ENCODE data around the gene PCDHGA7.
"Not testable (repeated sequence)": the region's sequence is repeated elsewhere in the genome, so short reads cannot be mapped to it uniquely, and the experiment has no call there.

PCDHGA7 gene

GRCh38 chr5:141382469-141383294, at the start of gene PCDHGA7:
TSS of gene PCDHGA7 (plus strand) at chr5:141382742. CDS start at chr5:141382900, 158 bp downstream.
- in situ Hi-C loops (cut with MboI; ENCODE audit: low sequenced_read_pairs), result no loop called here

GRCh38 chr5:141338538-141339306, 43.8 kb upstream of the PCDHGA7 start, which contains the start of gene PCDHGA2:
TSS of gene PCDHGA2 (plus strand) at chr5:141338760.
- in situ Hi-C loops (cut with MboI; ENCODE audit: low sequenced_read_pairs), result no loop called here

GRCh38 chr5:141340781-141341354, 41.7 kb upstream of the PCDHGA7 start:
- in situ Hi-C loops (cut with MboI; ENCODE audit: low sequenced_read_pairs), result not testable (repeated sequence)

GRCh38 chr5:141342773-141343172, 39.8 kb upstream of the PCDHGA7 start:
- in situ Hi-C loops (cut with MboI; ENCODE audit: low sequenced_read_pairs), result no loop called here

GRCh38 chr5:141343242-141343952, 39.1 kb upstream of the PCDHGA7 start, which contains the start of gene PCDHGA3:
TSS of gene PCDHGA3 (plus strand) at chr5:141343829. CDS start at chr5:141344034, 205 bp downstream.
- in situ Hi-C loops (cut with MboI; ENCODE audit: low sequenced_read_pairs), result no loop called here

- in situ Hi-C loops (cut with MboI; ENCODE audit: low sequenced_read_pairs), result no loop called here
Observed at GRCh38 chr5:141343953-141344463, 38.5 kb upstream of the PCDHGA7 start.

GRCh38 chr5:141345327-141345726, 37.2 kb upstream of the PCDHGA7 start:
- in situ Hi-C loops (cut with MboI; ENCODE audit: low sequenced_read_pairs), result no loop called here

GRCh38 chr5:141346017-141346416, 36.5 kb upstream of the PCDHGA7 start:
- in situ Hi-C loops (cut with MboI; ENCODE audit: low sequenced_read_pairs), result not testable (repeated sequence)

- in situ Hi-C loops (cut with MboI; ENCODE audit: low sequenced_read_pairs), result no loop called here
Observed at GRCh38 chr5:141349917-141350619, 32.5 kb upstream of the PCDHGA7 start, which contains the start of gene PCDHGB1. TSS of gene PCDHGB1 (plus strand) at chr5:141350099. CDS start at chr5:141350261, 162 bp downstream.

GRCh38 chr5:141351591-141351990, 31.0 kb upstream of the PCDHGA7 start:
- in situ Hi-C loops (cut with MboI; ENCODE audit: low sequenced_read_pairs), result no loop called here

- in situ Hi-C loops (cut with MboI; ENCODE audit: low sequenced_read_pairs), result no loop called here
Observed at GRCh38 chr5:141354900-141355469, 27.6 kb upstream of the PCDHGA7 start, which contains the start of gene PCDHGA4. TSS of gene PCDHGA4 (plus strand) at chr5:141355021. CDS start at chr5:141355108, 87 bp downstream.

GRCh38 chr5:141355641-141356040, 26.9 kb upstream of the PCDHGA7 start:
- in situ Hi-C loops (cut with MboI; ENCODE audit: low sequenced_read_pairs), result no loop called here

GRCh38 chr5:141356133-141356532, 26.4 kb upstream of the PCDHGA7 start:
- in situ Hi-C loops (cut with MboI; ENCODE audit: low sequenced_read_pairs), result no loop called here

- in situ Hi-C loops (cut with MboI; ENCODE audit: low sequenced_read_pairs), result no loop called here
Observed at GRCh38 chr5:141356950-141357349, 25.6 kb upstream of the PCDHGA7 start.

GRCh38 chr5:141359790-141360426, 22.6 kb upstream of the PCDHGA7 start, which contains the start of gene PCDHGB2:
TSS of gene PCDHGB2 (plus strand) at chr5:141359994. CDS start at chr5:141360136, 142 bp downstream.
- in situ Hi-C loops (cut with MboI; ENCODE audit: low sequenced_read_pairs), result no loop called here

GRCh38 chr5:141360685-141361084, 21.9 kb upstream of the PCDHGA7 start:
- in situ Hi-C loops (cut with MboI; ENCODE audit: low sequenced_read_pairs), result no loop called here

GRCh38 chr5:141362719-141363118, 19.8 kb upstream of the PCDHGA7 start:
- in situ Hi-C loops (cut with MboI; ENCODE audit: low sequenced_read_pairs), result no loop called here

- in situ Hi-C loops (cut with MboI; ENCODE audit: low sequenced_read_pairs), result no loop called here
Observed at GRCh38 chr5:141363952-141364660, 18.4 kb upstream of the PCDHGA7 start, which contains the start of gene PCDHGA5. TSS of gene PCDHGA5 (plus strand) at chr5:141364162. CDS start at chr5:141364331, 169 bp downstream.

Data from hTERT RPE-1 (cell line).